ENCODE data around the gene HOXA2. TPM values are rescaled to one million over a fixed set of nuclear protein-coding genes. Genes with fewer than 3 reads are reported as not detected.

Gene HOXA2
- total and polyA plus RNA-seq, 4 donors: 4.4 to 17.9 (median 12.9) TPM

GRCh38 chr7:27141137-27141922 is 38.8 kb upstream of the HOXA2 start:
- peak overlapping the region; percentile 99 for H3K27ac ChIP-seq (ENCODE audit: low read depth, low read length)
- peaks cover 4% of the 10 kb centered on the region for H3K27me3 ChIP-seq (ENCODE audit: control insufficient read depth, insufficient read depth, low read length)
- peaks cover 47% of the 10 kb centered on the region for H3K36me3 ChIP-seq (ENCODE audit: control insufficient read depth, insufficient read depth, low read length)
- peaks cover 68% of the 10 kb centered on the region for H3K4me1 ChIP-seq (ENCODE audit: control insufficient read depth, insufficient read depth, low read length)
- peak overlapping the region; percentile 91 for H3K4me3 ChIP-seq (ENCODE audit: low read depth, low read length)
- peak in 1 of 6 donors; percentile 56 for DNase-seq (ENCODE audit: low read depth in 4 of 6, low spot score in 6 of 6)
- no peaks in the 10 kb centered on the region for H3K9me3 ChIP-seq (ENCODE audit: control insufficient read depth, insufficient read depth, low read length)
- WGBS (ENCODE audit: insufficient coverage): 27% methylated on average over 13 of the region's 18 CpGs

- peak overlapping the region; percentile 91 for H3K4me3 ChIP-seq (ENCODE audit: low read depth, low read length)
- H3K27ac ChIP-seq (ENCODE audit: low read depth, low read length): peak overlapping the region; percentile 99
- DNase-seq (ENCODE audit: low read depth in 4 of 6, low spot score in 6 of 6): peak in 2 of 6 donors; percentile 52 to 86
- 37% methylated on average over 6 of the region's 15 CpGs for WGBS (ENCODE audit: insufficient coverage)
- H3K9me3 ChIP-seq (ENCODE audit: control insufficient read depth, insufficient read depth, low read length): no peaks in the 10 kb centered on the region
- H3K4me1 ChIP-seq (ENCODE audit: control insufficient read depth, insufficient read depth, low read length): peaks cover 66% of the 10 kb centered on the region
- H3K36me3 ChIP-seq (ENCODE audit: control insufficient read depth, insufficient read depth, low read length): peaks cover 41% of the 10 kb centered on the region
- H3K27me3 ChIP-seq (ENCODE audit: control insufficient read depth, insufficient read depth, low read length): peaks cover 4% of the 10 kb centered on the region
Measured at GRCh38 chr7:27140126-27140857, 37.8 kb upstream of the HOXA2 start.

- Histone ChIP-seq H3K36me3 (ENCODE audit: control insufficient read depth, insufficient read depth, low read length) (peaks cover 33% of the 10 kb centered on the region), H3K4me1 (ENCODE audit: control insufficient read depth, insufficient read depth, low read length) (peaks cover 59% of the 10 kb centered on the region), H3K27me3 (ENCODE audit: control insufficient read depth, insufficient read depth, low read length) (peaks cover 4% of the 10 kb centered on the region), H3K27ac (ENCODE audit: low read depth, low read length) (peak overlapping the region; percentile 99), H3K9me3 (ENCODE audit: control insufficient read depth, insufficient read depth, low read length) (no peaks in the 10 kb centered on the region), H3K4me3 (ENCODE audit: low read depth, low read length) (peak overlapping the region; percentile 91)
- peak in 1 of 6 donors; percentile 54 for DNase-seq (ENCODE audit: low read depth in 4 of 6, low spot score in 6 of 6)
- 19% methylated on average over 47 of the region's 53 CpGs for WGBS (ENCODE audit: insufficient coverage)
Measured at GRCh38 chr7:27139334-27140125, 37.0 kb upstream of the HOXA2 start.

- peak overlapping the region; percentile 99 for H3K27ac ChIP-seq (ENCODE audit: low read depth, low read length)
Measured at GRCh38 chr7:27138985-27139333, 36.5 kb upstream of the HOXA2 start.

GRCh38 chr7:27138472-27138871 is 36.0 kb upstream of the HOXA2 start:
- DNase-seq (ENCODE audit: low read depth in 4 of 6, low spot score in 6 of 6): peak in 1 of 6 donors; percentile 35
- Histone ChIP-seq H3K4me3 (ENCODE audit: low read depth, low read length) (peak overlapping the region; percentile 91), H3K36me3 (ENCODE audit: control insufficient read depth, insufficient read depth, low read length) (peaks cover 26% of the 10 kb centered on the region), H3K4me1 (ENCODE audit: control insufficient read depth, insufficient read depth, low read length) (peaks cover 55% of the 10 kb centered on the region), H3K9me3 (ENCODE audit: control insufficient read depth, insufficient read depth, low read length) (no peaks in the 10 kb centered on the region), H3K27ac (ENCODE audit: low read depth, low read length) (peak overlapping the region; percentile 99), H3K27me3 (ENCODE audit: control insufficient read depth, insufficient read depth, low read length) (peaks cover 4% of the 10 kb centered on the region)
- WGBS (ENCODE audit: insufficient coverage): no CpG with 5 or more reads among the region's 1 CpG

More at GRCh38 chr7:27138985-27139333, 36.5 kb upstream of the HOXA2 start:
- Histone ChIP-seq H3K9me3 (ENCODE audit: control insufficient read depth, insufficient read depth, low read length) (no peaks in the 10 kb centered on the region), H3K4me3 (ENCODE audit: low read depth, low read length) (peak overlapping the region; percentile 91), H3K27me3 (ENCODE audit: control insufficient read depth, insufficient read depth, low read length) (peaks cover 4% of the 10 kb centered on the region), H3K36me3 (ENCODE audit: control insufficient read depth, insufficient read depth, low read length) (peaks cover 29% of the 10 kb centered on the region), H3K4me1 (ENCODE audit: control insufficient read depth, insufficient read depth, low read length) (peaks cover 54% of the 10 kb centered on the region)
- WGBS (ENCODE audit: insufficient coverage): 37% methylated on average over 8 of the region's 11 CpGs
- DNase-seq (ENCODE audit: low read depth in 4 of 6, low spot score in 6 of 6): peak in 1 of 6 donors; percentile 40

- Histone ChIP-seq H3K27ac (ENCODE audit: low read depth, low read length) (peak overlapping the region; percentile 99), H3K4me1 (ENCODE audit: control insufficient read depth, insufficient read depth, low read length) (peaks cover 55% of the 10 kb centered on the region), H3K4me3 (ENCODE audit: low read depth, low read length) (peak overlapping the region; percentile 91), H3K27me3 (ENCODE audit: control insufficient read depth, insufficient read depth, low read length) (peaks cover 4% of the 10 kb centered on the region), H3K36me3 (ENCODE audit: control insufficient read depth, insufficient read depth, low read length) (peaks cover 20% of the 10 kb centered on the region), H3K9me3 (ENCODE audit: control insufficient read depth, insufficient read depth, low read length) (no peaks in the 10 kb centered on the region)
- peak in 1 of 6 donors; percentile 30 for DNase-seq (ENCODE audit: low read depth in 4 of 6, low spot score in 6 of 6)
- WGBS (ENCODE audit: insufficient coverage): 67% methylated on average over 1 of the region's 2 CpGs
Measured at GRCh38 chr7:27137640-27138315, 35.3 kb upstream of the HOXA2 start.

GRCh38 chr7:27134392-27134791 is 31.9 kb upstream of the HOXA2 start:
- H3K9me3 ChIP-seq (ENCODE audit: control insufficient read depth, insufficient read depth, low read length): no peaks in the 10 kb centered on the region
- no peak overlapping the region for H3K4me3 ChIP-seq (ENCODE audit: low read depth, low read length)
- peaks cover 42% of the 10 kb centered on the region for H3K4me1 ChIP-seq (ENCODE audit: control insufficient read depth, insufficient read depth, low read length)
- peak overlapping the region; percentile 99 for H3K27ac ChIP-seq (ENCODE audit: low read depth, low read length)
- peaks cover 2% of the 10 kb centered on the region for H3K27me3 ChIP-seq (ENCODE audit: control insufficient read depth, insufficient read depth, low read length)
- DNase-seq (ENCODE audit: low read depth in 4 of 6, low spot score in 6 of 6): peak in 2 of 6 donors; percentile 83 to 87
- WGBS (ENCODE audit: insufficient coverage): 30% methylated on average over 2 of the region's 2 CpGs
- peaks cover 6% of the 10 kb centered on the region for H3K36me3 ChIP-seq (ENCODE audit: control insufficient read depth, insufficient read depth, low read length)

- Histone ChIP-seq H3K9me3 (ENCODE audit: control insufficient read depth, insufficient read depth, low read length) (no peaks in the 10 kb centered on the region), H3K27me3 (ENCODE audit: control insufficient read depth, insufficient read depth, low read length) (peaks cover 2% of the 10 kb centered on the region), H3K4me3 (ENCODE audit: low read depth, low read length) (no peak overlapping the region), H3K4me1 (ENCODE audit: control insufficient read depth, insufficient read depth, low read length) (peaks cover 44% of the 10 kb centered on the region), H3K36me3 (ENCODE audit: control insufficient read depth, insufficient read depth, low read length) (peaks cover 7% of the 10 kb centered on the region), H3K27ac (ENCODE audit: low read depth, low read length) (peak overlapping the region; percentile 99)
- DNase-seq (ENCODE audit: low read depth in 4 of 6, low spot score in 6 of 6): peak in 1 of 6 donors; percentile 79
- WGBS (ENCODE audit: insufficient coverage): 32% methylated on average over 12 of the region's 18 CpGs
Measured at GRCh38 chr7:27133409-27134231, 31.1 kb upstream of the HOXA2 start.
